ENCODE measurements around the gene CENPN. TPM values are rescaled to one million over a fixed set of nuclear protein-coding genes. Genes with fewer than 3 reads are reported as not detected.

CENPN gene
- total and polyA plus RNA-seq, 2 of the 8 experiments (the other 6 are each of a cell fraction or from before 2014, with no cell fraction given): 32.8 to 67.0 TPM

DNA sequence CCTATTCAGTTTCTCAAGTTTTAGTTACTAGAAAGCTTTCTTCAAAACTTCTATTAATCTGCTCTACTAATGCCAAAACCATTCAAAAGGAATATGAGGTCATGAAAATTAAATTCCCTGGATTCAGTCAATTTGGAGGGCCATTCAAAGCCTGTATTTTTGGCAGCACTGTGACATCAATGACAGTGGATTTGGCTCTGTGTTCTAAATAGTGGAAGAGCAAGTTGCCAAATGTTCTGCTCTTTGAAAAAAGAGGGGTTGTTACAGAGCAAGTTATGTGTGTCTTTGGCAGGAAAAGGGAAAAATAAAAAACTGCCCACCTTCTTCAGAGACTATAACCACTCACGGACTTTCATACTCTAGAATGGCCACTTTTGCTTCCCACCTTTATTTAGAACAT is 73.2 kb downstream of the CENPN start (continued):
- TF ChIP-seq CHD7 (IDR thresholded peaks at IDR 0.05; ENCODE audit: insufficient replicate concordance, low read length): no peak
- TF ChIP-seq RNF2 (IDR thresholded peaks at IDR 0.05; ENCODE audit: borderline replicate concordance, low read depth, low read length, missing control alignments, poor library complexity, severe bottlenecking): no peak
- no peak for TF ChIP-seq ASH2L (IDR thresholded peaks at IDR 0.05; ENCODE audit: low read length)
- no peak for TF ChIP-seq SP4 (IDR thresholded peaks at IDR 0.05; ENCODE audit: low read length)
- no peak for TF ChIP-seq TAF7 (optimal IDR thresholded peaks at IDR 0.05; ENCODE audit: borderline replicate concordance, low read depth, low read length)
- no peak for TF ChIP-seq CHD2 (IDR thresholded peaks at IDR 0.05; ENCODE audit: low read length)
- TF ChIP-seq YY1 (IDR thresholded peaks at IDR 0.05; ENCODE audit: low read depth, low read length): no peak
- no peak for TF ChIP-seq BACH1 (IDR thresholded peaks at IDR 0.05; ENCODE audit: low read length)
- no peak for TF ChIP-seq EP300 (IDR thresholded peaks at IDR 0.05; ENCODE audit: borderline replicate concordance in 1 of 2, low read depth in 2 of 2, low read length in 2 of 2)
- TF ChIP-seq TEAD4 (IDR thresholded peaks at IDR 0.05; ENCODE audit: low read depth, low read length): no peak
- no peak for TF ChIP-seq FOSL1 (IDR thresholded peaks at IDR 0.05; ENCODE audit: insufficient read depth, low read depth, low read length)
- TF ChIP-seq MAFK (IDR thresholded peaks at IDR 0.05; ENCODE audit: low read depth, low read length): no peak
